Measurements from ENCODE around the gene AGBL4. TPM values are rescaled to one million over a fixed set of nuclear protein-coding genes. Genes with fewer than 3 reads are reported as not detected.

AGBL4 gene
- total RNA-seq, 4 donors from 2014 or later = 0.44 to 1.5 (median 1.2) TPM; not detected in 1

DNA sequence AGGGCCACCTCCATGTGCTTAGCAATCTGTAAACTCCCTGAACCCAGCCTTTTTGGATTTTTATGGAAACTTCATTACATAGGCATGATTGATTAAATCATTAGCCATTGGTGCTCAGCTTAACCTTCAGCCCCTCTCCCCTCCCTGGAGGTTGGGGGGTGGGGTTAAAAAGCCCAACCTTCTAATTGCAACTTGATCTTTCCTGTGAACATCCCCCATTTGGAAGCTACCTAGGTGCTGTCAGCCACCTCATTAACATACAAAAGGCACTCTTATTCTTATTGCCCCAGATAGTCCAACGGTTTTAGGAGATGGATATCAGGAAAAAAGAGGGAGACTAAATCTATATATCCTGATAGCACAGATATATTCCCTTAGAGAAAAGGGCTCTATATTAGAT lies 823.0 kb downstream of the AGBL4 start:
- no peak for TF ChIP-seq EP300 (IDR thresholded peaks at IDR 0.05)
- TF ChIP-seq POLR2A (IDR thresholded peaks at IDR 0.05) = no peak
- TF ChIP-seq, protein P1, sequence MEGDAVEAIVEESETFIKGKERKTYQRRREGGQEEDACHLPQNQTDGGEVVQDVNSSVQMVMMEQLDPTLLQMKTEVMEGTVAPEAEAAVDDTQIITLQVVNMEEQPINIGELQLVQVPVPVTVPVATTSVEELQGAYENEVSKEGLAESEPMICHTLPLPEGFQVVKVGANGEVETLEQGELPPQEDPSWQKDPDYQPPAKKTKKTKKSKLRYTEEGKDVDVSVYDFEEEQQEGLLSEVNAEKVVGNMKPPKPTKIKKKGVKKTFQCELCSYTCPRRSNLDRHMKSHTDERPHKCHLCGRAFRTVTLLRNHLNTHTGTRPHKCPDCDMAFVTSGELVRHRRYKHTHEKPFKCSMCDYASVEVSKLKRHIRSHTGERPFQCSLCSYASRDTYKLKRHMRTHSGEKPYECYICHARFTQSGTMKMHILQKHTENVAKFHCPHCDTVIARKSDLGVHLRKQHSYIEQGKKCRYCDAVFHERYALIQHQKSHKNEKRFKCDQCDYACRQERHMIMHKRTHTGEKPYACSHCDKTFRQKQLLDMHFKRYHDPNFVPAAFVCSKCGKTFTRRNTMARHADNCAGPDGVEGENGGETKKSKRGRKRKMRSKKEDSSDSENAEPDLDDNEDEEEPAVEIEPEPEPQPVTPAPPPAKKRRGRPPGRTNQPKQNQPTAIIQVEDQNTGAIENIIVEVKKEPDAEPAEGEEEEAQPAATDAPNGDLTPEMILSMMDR (IDR thresholded peaks at IDR 0.05) = no peak
- no peaks in the 10 kb centered on the region for H3K36me3 ChIP-seq
- WGBS, 2 donors = 43 to 45% methylated on average over 1 of the region's 1 CpG
- peaks cover 0 to 10% (median 2%) of the 10 kb centered on the region in 4 donors for H3K9me3 ChIP-seq
- no peaks in the 10 kb centered on the region for H3K4me1 ChIP-seq
- no peak overlapping the region for H3K4me3 ChIP-seq
- DNase-seq (ENCODE audit: low spot score in 2 of 2) = no peak
- H3K27me3 ChIP-seq = no peaks in the 10 kb centered on the region
- no peak overlapping the region for H3K27ac ChIP-seq

DNA sequence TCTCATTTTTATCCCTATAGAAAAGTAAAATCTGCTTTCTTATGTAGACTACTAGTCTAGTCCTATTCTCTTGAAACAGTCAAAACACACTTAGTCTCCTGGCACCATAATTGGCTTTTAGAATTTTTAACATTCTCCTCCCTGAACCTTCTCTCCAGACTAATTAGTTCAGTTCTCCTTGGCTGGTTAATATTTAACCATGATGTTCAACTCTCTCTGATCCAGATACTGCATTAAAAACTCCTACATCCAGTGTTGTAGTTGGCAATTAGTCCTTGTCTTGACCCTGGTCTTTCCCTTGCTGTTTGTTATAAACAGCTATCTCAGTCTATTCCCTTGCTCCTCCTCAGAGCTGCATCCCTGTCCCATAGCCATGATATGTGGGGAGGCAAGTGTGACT lies 824.2 kb downstream of the AGBL4 start:
- no peaks in the 10 kb centered on the region for H3K36me3 ChIP-seq
- no peaks in the 10 kb centered on the region for H3K27me3 ChIP-seq
- DNase-seq (ENCODE audit: low spot score in 2 of 2) = no peak
- H3K9me3 ChIP-seq = peaks cover 0 to 13% (median 2%) of the 10 kb centered on the region in 4 donors
- no peaks in the 10 kb centered on the region for H3K4me1 ChIP-seq
- TF ChIP-seq POLR2A (IDR thresholded peaks at IDR 0.05) (no peak), EP300 (IDR thresholded peaks at IDR 0.05) (no peak)
- TF ChIP-seq, protein P1 (IDR thresholded peaks at IDR 0.05) = no peak
- no peak overlapping the region for H3K4me3 ChIP-seq
- no peak overlapping the region for H3K27ac ChIP-seq

DNA sequence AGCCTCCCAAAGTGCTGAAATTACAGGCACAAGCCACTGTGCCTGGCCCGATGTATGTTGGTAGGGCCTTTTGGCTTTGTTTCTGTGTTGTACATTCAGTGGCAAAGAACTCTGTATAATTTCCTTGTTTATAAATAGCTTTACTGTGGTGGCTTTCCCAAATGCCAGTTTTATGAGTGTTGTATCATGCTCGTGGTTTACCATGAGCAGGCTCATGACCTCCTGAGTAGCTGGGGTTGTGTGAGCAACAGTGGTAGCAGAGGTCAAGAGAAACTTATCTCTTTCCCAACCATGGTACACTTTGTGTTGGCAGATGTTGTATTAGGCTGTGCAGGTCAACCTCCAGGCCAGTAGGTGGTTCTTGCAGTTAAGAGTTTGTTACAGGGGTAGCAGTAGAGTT lies 826.7 kb downstream of the AGBL4 start:
- no peak overlapping the region for H3K4me3 ChIP-seq
- H3K27me3 ChIP-seq = no peaks in the 10 kb centered on the region
- no peak for DNase-seq (ENCODE audit: low spot score in 2 of 2)
- TF ChIP-seq, protein P1 (IDR thresholded peaks at IDR 0.05) = no peak
- TF ChIP-seq POLR2A (IDR thresholded peaks at IDR 0.05) (no peak), EP300 (IDR thresholded peaks at IDR 0.05) (no peak)
- no peak overlapping the region for H3K27ac ChIP-seq
- 53 to 64% methylated on average over 2 of the region's 2 CpGs for WGBS, 2 donors
- no peaks in the 10 kb centered on the region for H3K36me3 ChIP-seq
- H3K9me3 ChIP-seq = peaks cover 0 to 18% (median 1%) of the 10 kb centered on the region in 4 donors
- no peaks in the 10 kb centered on the region for H3K4me1 ChIP-seq

DNA sequence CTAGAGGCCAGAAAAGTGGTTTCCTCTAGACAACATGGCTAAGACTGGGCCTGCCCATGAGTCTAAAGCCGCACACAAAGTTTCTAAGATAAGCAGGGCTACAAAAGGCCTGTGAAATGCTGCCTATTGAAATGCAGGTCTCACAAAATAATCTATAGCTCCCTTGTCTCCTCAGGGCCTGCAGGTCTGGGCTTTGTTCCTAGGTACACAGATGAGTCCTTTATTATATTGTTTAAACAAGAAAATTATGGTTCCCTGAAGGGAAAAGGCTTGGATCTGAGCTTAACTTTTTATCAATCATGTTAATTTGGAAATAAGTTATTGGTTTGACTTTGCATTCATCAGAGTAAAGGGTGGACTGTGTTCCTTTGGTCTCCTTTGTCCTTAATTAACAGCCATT lies 833.6 kb downstream of the AGBL4 start:
- peaks cover 0 to 14% (median 0%) of the 10 kb centered on the region in 4 donors for H3K9me3 ChIP-seq
- TF ChIP-seq EP300 (IDR thresholded peaks at IDR 0.05) = no peak
- TF ChIP-seq, protein P1 (IDR thresholded peaks at IDR 0.05) = no peak
- no peak for TF ChIP-seq POLR2A (IDR thresholded peaks at IDR 0.05)
- no peaks in the 10 kb centered on the region for H3K27me3 ChIP-seq
- H3K4me3 ChIP-seq = no peak overlapping the region
- H3K36me3 ChIP-seq = no peaks in the 10 kb centered on the region
- DNase-seq (ENCODE audit: low spot score in 2 of 2) = no peak
- no peak overlapping the region for H3K27ac ChIP-seq
- no peaks in the 10 kb centered on the region for H3K4me1 ChIP-seq
- WGBS, 2 donors = 59 to 85% methylated on average over 1 of the region's 1 CpG

DNA sequence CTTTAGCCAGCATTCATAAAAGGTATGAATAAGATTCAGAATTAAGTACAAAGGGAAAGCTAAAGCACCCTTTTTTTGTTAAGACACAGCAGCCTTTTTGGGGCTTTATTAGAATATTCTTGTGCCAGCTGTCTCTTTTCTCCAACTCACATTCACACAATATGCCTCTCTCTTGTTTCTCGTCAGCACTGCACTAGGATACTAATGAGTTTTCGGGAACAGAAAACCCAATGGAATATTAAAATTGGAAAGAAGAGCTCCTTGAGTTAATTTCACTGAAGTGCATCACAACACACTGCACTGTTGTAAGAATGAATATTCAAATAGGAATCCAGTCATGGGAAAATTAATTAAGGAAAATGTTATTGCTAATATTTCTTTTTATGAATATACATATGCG lies 836.7 kb downstream of the AGBL4 start:
- TF ChIP-seq, protein P1 (IDR thresholded peaks at IDR 0.05) = no peak
- TF ChIP-seq POLR2A (IDR thresholded peaks at IDR 0.05) = no peak
- TF ChIP-seq EP300 (IDR thresholded peaks at IDR 0.05) = no peak
- 62 to 88% methylated on average over 3 of the region's 3 CpGs for WGBS, 2 donors
- no peak overlapping the region for H3K4me3 ChIP-seq
- peaks cover 0 to 5% (median 0%) of the 10 kb centered on the region in 4 donors for H3K9me3 ChIP-seq
- no peaks in the 10 kb centered on the region for H3K4me1 ChIP-seq
- no peak for DNase-seq (ENCODE audit: low spot score in 2 of 2)
- H3K36me3 ChIP-seq = no peaks in the 10 kb centered on the region
- no peak overlapping the region for H3K27ac ChIP-seq
- H3K27me3 ChIP-seq = no peaks in the 10 kb centered on the region
